Stomach (tissue), 9 donors: ENCODE measurements around the gene C2CD4C. TPM values are rescaled to one million over a fixed set of nuclear protein-coding genes. Genes with fewer than 3 reads are reported as not detected.

ENCODE experiments used
- DNase-seq, 2 donors: peaks; one replicate each; pipeline versions ENCODE4 v3.0.0 to v3.0.0-alpha.2; 2013 to 2019
- H3K27ac ChIP-seq, 5 donors: fragments of 200-600 bp in 4 of 5; sonication (generic) in 4 of 5; one replicate each; pipeline ENCODE4 v1.5.1; 2013 to 2019; ENCODE audit warnings: mild to moderate bottlenecking in 1 of 5, moderate library complexity in 1 of 5
- H3K27me3 ChIP-seq, 3 donors: fragments of 200-600 bp; sonication (generic); one replicate each; pipeline ENCODE4 v1.5.1; 2017 to 2019; ENCODE audit warnings: mixed run types in 1 of 3
- H3K36me3 ChIP-seq, 4 donors: fragments of 200-600 bp; sonication (generic); 1 replicate in 3 of 4; 2 replicates in 1 of 4; pipeline ENCODE4 v1.5.1; 2016 to 2019
- H3K4me1 ChIP-seq, 4 donors: fragments of 200-600 bp; sonication (generic); one replicate each; pipeline ENCODE4 v1.5.1; 2016 to 2019
- H3K4me3 ChIP-seq, 4 donors: fragments of 200-600 bp; sonication (generic) in 3 of 4; one replicate each; pipeline ENCODE4 v1.5.1; 2016 to 2019; ENCODE audit warnings: mild to moderate bottlenecking in 1 of 4
- H3K9me3 ChIP-seq, 4 donors: fragments of 200-600 bp; sonication (generic); one replicate each; pipeline ENCODE4 v1.5.1; 2016 to 2019
- CTCF ChIP-seq, 7 experiments: fragments of 450-650 bp in 4 of 7; fragments of 200-600 bp in 3 of 7; sonication (generic) in 3 of 7; IDR thresholded peaks; one replicate each; pipeline ENCODE4 v1.5.1; 2016 to 2019; ENCODE audit warnings: antibody characterized with exemption in 7 of 7, control low read depth in 2 of 7, mild to moderate bottlenecking in 1 of 7
- EP300 ChIP-seq: sonication (generic); formaldehyde crosslinking; IDR thresholded peaks from one replicate; pipeline ENCODE4 v1.6.1; 2017; ENCODE audit warnings: antibody characterized with exemption
- POLR2A ChIP-seq, 4 donors: fragments of 450-650 bp; IDR thresholded peaks; one replicate each; pipeline ENCODE4 v1.6.1; 2016; ENCODE audit warnings: antibody characterized with exemption in 4 of 4, control low read depth in 2 of 4, mild to moderate bottlenecking in 1 of 4, moderate library complexity in 1 of 4
- POLR2AphosphoS5 ChIP-seq, 3 donors: sonication (generic); formaldehyde crosslinking; IDR thresholded peaks; one replicate each; pipeline ENCODE4 v1.6.1; 2016; ENCODE audit warnings: antibody characterized with exemption in 3 of 3
- WGBS, 5 donors: extraction: QIAGEN DNeasy Blood & Tissue Kit in 3 of 5; methylation state at CpG; one replicate each; pipeline versions ENCODE4 v1.1.5 to v1.1.7; 2013 to 2018; 5-methylcytosine and 5-hydroxymethylcytosine counted together
- intact Hi-C: fragments of 100-400 bp; cut with DNase I; formaldehyde crosslinking; loops from one replicate; pipeline ENCODE4 v1.15.1; 2023; ENCODE audit warnings: low total_unique reads
- polyA plus RNA-seq, 3 donors: library from polyadenylated mRNA; stranded (reverse); fragments of 200-250 nt; gene quantifications; one replicate each; pipeline ENCODE4 v1.2.3, GENCODE V29; 2013
- total RNA-seq, 5 donors: library from RNA; depleted of rRNA; stranded (reverse); fragments of >200 nt; gene quantifications; one replicate each; pipeline versions ENCODE4 v1.1.0 to v1.2.3, GENCODE V29; 2014 to 2016
- donor health status: healthy with polysubstance abuse.
- donor health status: Bipolar disorder and iron deficiency.
- donor health status: healthy.

The C2CD4C gene
- total and polyA plus RNA-seq, 8 donors = 0.31 to 9.3 (median 0.61) TPM; not detected in 3

- no peak overlapping the region for H3K27ac ChIP-seq
- H3K9me3 ChIP-seq = peaks cover 0 to 3% (median 0%) of the 10 kb centered on the region in 4 donors
- H3K4me1 ChIP-seq = no peaks in the 10 kb centered on the region
- 60 to 77% (median 70%) methylated on average over 7 to 9 of the region's 9 CpGs for WGBS, 5 donors
- intact Hi-C loops = loop anchor here (10.0 kb wide), 1 partner anchor 75 kb away; a partner anchor contains a TSS
- no peaks in the 10 kb centered on the region for H3K36me3 ChIP-seq
- no peak for DNase-seq
- TF ChIP-seq POLR2A (IDR thresholded peaks at IDR 0.05) = no peak
- TF ChIP-seq POLR2AphosphoS5 (IDR thresholded peaks at IDR 0.05) = no peak
- TF ChIP-seq CTCF (IDR thresholded peaks at IDR 0.05) = no peak
- TF ChIP-seq EP300 = no peak
- H3K27me3 ChIP-seq = peaks cover 0 to 57% (median 31%) of the 10 kb centered on the region in 3 donors
- H3K4me3 ChIP-seq = no peak overlapping the region
These were observed 9.6 kb downstream of the C2CD4C start for GRCh38 chr19:399370-399769.

GRCh38 chr19:398719-399118 is 10.2 kb downstream of the C2CD4C start:
- Histone ChIP-seq H3K9me3 (peaks cover 0 to 3% (median 0%) of the 10 kb centered on the region in 4 donors), H3K4me3 (no peak overlapping the region), H3K36me3 (no peaks in the 10 kb centered on the region), H3K4me1 (no peaks in the 10 kb centered on the region), H3K27me3 (peaks cover 0 to 55% (median 30%) of the 10 kb centered on the region in 3 donors), H3K27ac (no peak overlapping the region)
- WGBS, 5 donors = 75 to 83% (median 78%) methylated on average over 14 to 17 of the region's 17 CpGs
- TF ChIP-seq CTCF (IDR thresholded peaks at IDR 0.05) (no peak), EP300 (no peak), POLR2AphosphoS5 (IDR thresholded peaks at IDR 0.05) (no peak), POLR2A (IDR thresholded peaks at IDR 0.05) (no peak)
- intact Hi-C loops = loop anchor here (10.0 kb wide), 1 partner anchor 76 kb away; a partner anchor contains a TSS
- no peak for DNase-seq

- intact Hi-C loops = loop anchor here (10.0 kb wide), 1 partner anchor 77 kb away; a partner anchor contains a TSS
- WGBS, 5 donors = 90 to 91% (median 90%) methylated on average over 21 to 31 of the region's 31 CpGs
- DNase-seq = no peak
These were observed 10.8 kb downstream of the C2CD4C start for GRCh38 chr19:397941-398706.

GRCh38 chr19:397321-397720 is 11.6 kb downstream of the C2CD4C start:
- no peak for DNase-seq
- intact Hi-C loops = loop anchor here (10.0 kb wide), 1 partner anchor 77 kb away; a partner anchor contains a TSS

More at GRCh38 chr19:397941-398706, 10.8 kb downstream of the C2CD4C start:
- Histone ChIP-seq H3K4me3 (no peak overlapping the region), H3K9me3 (peaks cover 0 to 3% (median 0%) of the 10 kb centered on the region in 4 donors), H3K27me3 (peaks cover 0 to 49% (median 24%) of the 10 kb centered on the region in 3 donors), H3K27ac (no peak overlapping the region), H3K4me1 (no peaks in the 10 kb centered on the region), H3K36me3 (no peaks in the 10 kb centered on the region)
- TF ChIP-seq EP300 (no peak), POLR2A (IDR thresholded peaks at IDR 0.05) (no peak), CTCF (IDR thresholded peaks at IDR 0.05) (no peak), POLR2AphosphoS5 (IDR thresholded peaks at IDR 0.05) (no peak)

More at GRCh38 chr19:397321-397720, 11.6 kb downstream of the C2CD4C start:
- no peaks in the 10 kb centered on the region for H3K36me3 ChIP-seq
- H3K4me3 ChIP-seq = no peak overlapping the region
- no peaks in the 10 kb centered on the region for H3K4me1 ChIP-seq
- no peak for TF ChIP-seq POLR2A (IDR thresholded peaks at IDR 0.05)
- no peak for TF ChIP-seq CTCF (IDR thresholded peaks at IDR 0.05)
- no peak for TF ChIP-seq POLR2AphosphoS5 (IDR thresholded peaks at IDR 0.05)
- TF ChIP-seq EP300 = no peak
- no peak overlapping the region for H3K27ac ChIP-seq
- H3K9me3 ChIP-seq = peaks cover 0 to 3% (median 0%) of the 10 kb centered on the region in 4 donors
- WGBS, 5 donors = 53 to 67% (median 61%) methylated on average over 15 to 18 of the region's 18 CpGs
- H3K27me3 ChIP-seq = peaks cover 0 to 41% (median 18%) of the 10 kb centered on the region in 3 donors
